GM21515 (cell line): ENCODE results near the gene TBPL1.
"Not testable (repeated sequence)": the region's sequence is repeated elsewhere in the genome, so short reads cannot be mapped to it uniquely, and the experiment has no call there.

Experiments used
- ATAC-seq: cut with Tn5 transposase; IDR thresholded peaks from one replicate; pipeline ENCODE4 v1.9.1; 2021; ENCODE audit not compliant: unreplicated experiment

Gene TBPL1

GRCh38 chr6:133969921-133970295 lies 16.9 kb downstream of the TBPL1 start:
- no peak for ATAC-seq

- ATAC-seq, result no peak
Observed at GRCh38 chr6:133971861-133972260, 18.8 kb downstream of the TBPL1 start.

GRCh38 chr6:133972388-133972787 lies 19.4 kb downstream of the TBPL1 start:
- no peak for ATAC-seq

- ATAC-seq, result peak; percentile 53
Observed at GRCh38 chr6:133973109-133973971, 20.3 kb downstream of the TBPL1 start.

- ATAC-seq, result no peak
Observed at GRCh38 chr6:133977983-133978895, 25.2 kb downstream of the TBPL1 start.

- no peak for ATAC-seq
Observed at GRCh38 chr6:133978896-133979240, 25.8 kb downstream of the TBPL1 start.

GRCh38 chr6:133979269-133979963 lies 26.4 kb downstream of the TBPL1 start:
- ATAC-seq, result not testable (repeated sequence)

- ATAC-seq, result no peak
Observed at GRCh38 chr6:133980168-133980567, 27.1 kb downstream of the TBPL1 start.

GRCh38 chr6:133983099-133983939 lies 30.3 kb downstream of the TBPL1 start:
- ATAC-seq, result no peak

- no peak for ATAC-seq
Observed at GRCh38 chr6:133985970-133986369, 32.9 kb downstream of the TBPL1 start.

GRCh38 chr6:133986942-133987341 lies 33.9 kb downstream of the TBPL1 start:
- ATAC-seq, result no peak

GRCh38 chr6:133989525-133989924 lies 36.5 kb downstream of the TBPL1 start:
- ATAC-seq, result no peak

- no peak for ATAC-seq
Observed at GRCh38 chr6:133990321-133990720, 37.3 kb downstream of the TBPL1 start.

- no peak for ATAC-seq
Observed at GRCh38 chr6:133991096-133991593, 38.1 kb downstream of the TBPL1 start.

- ATAC-seq, result no peak
Observed at GRCh38 chr6:133992992-133993680, 40.1 kb downstream of the TBPL1 start.

- no peak for ATAC-seq
Observed at GRCh38 chr6:133995296-133995695, 42.3 kb downstream of the TBPL1 start.

GRCh38 chr6:133995758-133996157 lies 42.7 kb downstream of the TBPL1 start:
- ATAC-seq, result no peak

GRCh38 chr6:133997267-133997666 lies 44.2 kb downstream of the TBPL1 start:
- ATAC-seq, result no peak

- no peak for ATAC-seq
Observed at GRCh38 chr6:133999305-133999704, 46.3 kb downstream of the TBPL1 start.

- no peak for ATAC-seq
Observed at GRCh38 chr6:134000443-134000842, 47.4 kb downstream of the TBPL1 start.
